ENCODE results near the gene PLEKHG3. TPM values are rescaled to one million over a fixed set of nuclear protein-coding genes. Genes with fewer than 3 reads are reported as not detected.

PLEKHG3 gene
- total and polyA plus RNA-seq, 10 of the 15 experiments (the other 5 are each of a cell fraction or from before 2014, with no cell fraction given) = 0.03 to 0.73 (median 0.07) TPM; not detected in 5

DNA sequence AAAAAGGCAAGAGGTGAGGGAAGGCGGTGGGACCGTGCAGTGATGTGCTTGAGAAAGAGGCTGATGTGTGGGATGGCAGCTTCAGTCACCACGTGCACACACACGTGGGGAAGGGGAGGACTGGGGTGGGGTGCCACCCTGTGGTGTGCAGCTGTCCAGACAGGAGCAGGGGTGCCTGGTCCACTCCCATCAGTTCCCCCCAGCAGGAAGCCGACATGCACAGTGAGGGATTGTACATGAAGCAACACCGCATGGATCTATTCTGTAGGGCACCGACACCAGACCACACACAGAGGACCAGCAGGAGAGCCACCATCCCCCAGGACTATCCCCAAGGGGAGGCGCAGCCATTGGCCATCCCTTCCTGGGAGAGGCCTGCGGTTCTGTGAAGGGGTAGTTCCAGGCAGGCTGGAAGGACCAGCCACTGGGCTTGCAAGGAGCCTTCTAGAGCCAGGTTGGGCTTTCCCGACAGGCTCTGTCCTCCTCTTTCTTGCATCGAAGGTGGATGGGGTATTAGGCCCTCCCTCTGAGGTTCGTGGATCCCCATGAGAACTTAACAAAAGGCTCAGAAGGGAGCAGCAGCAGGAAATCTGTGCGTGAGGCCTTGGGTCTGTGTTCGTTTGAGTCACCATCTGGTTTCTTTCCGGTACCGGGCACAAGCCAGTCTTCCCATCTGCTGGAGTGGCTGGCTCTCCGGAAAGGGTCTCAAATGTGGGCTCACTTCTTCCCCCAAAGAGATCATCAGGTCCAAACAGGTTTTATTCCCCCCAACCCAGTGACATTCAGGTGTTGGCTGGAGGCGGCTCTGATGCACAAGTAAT, 59.8 kb downstream of the PLEKHG3 start:
- Histone ChIP-seq H3K27me3 (replicated peaks in 1 of 2; ENCODE audit: control insufficient read depth in 2 of 2, insufficient read depth in 2 of 2, low read length in 1 of 2) (no peaks in the 10 kb centered on the region; a peak in 1 of 4 replicates), H3K36me3 (ENCODE audit: control insufficient read depth in 2 of 2, insufficient read depth in 2 of 2, low read length in 1 of 2) (no peaks in the 10 kb centered on the region), H3K4me3 (no peak overlapping the region), H3K4me1 (ENCODE audit: control insufficient read depth, insufficient read depth, low read length) (no peaks in the 10 kb centered on the region), H3K9me3 (replicated peaks; ENCODE audit: control insufficient read depth, insufficient read depth, low read length) (no peaks in the 10 kb centered on the region), H3K27ac (ENCODE audit: control insufficient read depth, insufficient read depth) (no peak overlapping the region), H3K9ac (ENCODE audit: control insufficient read depth, insufficient read depth, low read length) (no peak overlapping the region), H3K4me2 (ENCODE audit: control insufficient read depth, insufficient read depth) (peak overlapping the region; percentile 59; the same call in 1 of the 2 replicates), H2AFZ (ENCODE audit: control insufficient read depth, low read depth, low read length) (peak overlapping the region; percentile 74), H3K79me2 (ENCODE audit: control insufficient read depth, insufficient read depth, low read length) (no peaks in the 10 kb centered on the region), H4K20me1 (ENCODE audit: control insufficient read depth, insufficient read depth) (no peaks in the 10 kb centered on the region; the same call in 1 of the 2 replicates)
- ATAC-seq (peak; percentile 16; the same call in 2 of the 3 replicates), DNase-seq (ENCODE audit: low read depth, low spot score) (no peak), FAIRE-seq (no peak)
- TF ChIP-seq SIX5 (IDR thresholded peaks at IDR 0.05; ENCODE audit: low read depth, low read length, severe bottlenecking) (no peak), KDM1A (IDR thresholded peaks at IDR 0.05; ENCODE audit: borderline replicate concordance) (no peak), BHLHE40 (IDR thresholded peaks at IDR 0.05; ENCODE audit: borderline replicate concordance in 1 of 2, low read depth in 2 of 2, low read length in 1 of 2) (peak in 1 of 2 experiments; percentile 48; a peak in 1 of 4 replicates), KAT2A (conservative IDR thresholded peaks at IDR 0.05; ENCODE audit: control insufficient read depth, low read depth, low read length) (no peak), IRF4 (IDR thresholded peaks at IDR 0.05; ENCODE audit: low read depth, low read length) (no peak), SKIL (IDR thresholded peaks at IDR 0.05; ENCODE audit: low read depth, poor library complexity, severe bottlenecking) (no peak), RAD51 (IDR thresholded peaks at IDR 0.05) (peak; percentile 25; the same call in 1 of the 2 replicates), FOS (IDR thresholded peaks at IDR 0.05; ENCODE audit: borderline replicate concordance, extremely low read depth, insufficient read length) (no peak), POLR2AphosphoS2 (IDR thresholded peaks at IDR 0.05; ENCODE audit: low read depth, low read length) (no peak)
- TF ChIP-seq, protein P1, sequence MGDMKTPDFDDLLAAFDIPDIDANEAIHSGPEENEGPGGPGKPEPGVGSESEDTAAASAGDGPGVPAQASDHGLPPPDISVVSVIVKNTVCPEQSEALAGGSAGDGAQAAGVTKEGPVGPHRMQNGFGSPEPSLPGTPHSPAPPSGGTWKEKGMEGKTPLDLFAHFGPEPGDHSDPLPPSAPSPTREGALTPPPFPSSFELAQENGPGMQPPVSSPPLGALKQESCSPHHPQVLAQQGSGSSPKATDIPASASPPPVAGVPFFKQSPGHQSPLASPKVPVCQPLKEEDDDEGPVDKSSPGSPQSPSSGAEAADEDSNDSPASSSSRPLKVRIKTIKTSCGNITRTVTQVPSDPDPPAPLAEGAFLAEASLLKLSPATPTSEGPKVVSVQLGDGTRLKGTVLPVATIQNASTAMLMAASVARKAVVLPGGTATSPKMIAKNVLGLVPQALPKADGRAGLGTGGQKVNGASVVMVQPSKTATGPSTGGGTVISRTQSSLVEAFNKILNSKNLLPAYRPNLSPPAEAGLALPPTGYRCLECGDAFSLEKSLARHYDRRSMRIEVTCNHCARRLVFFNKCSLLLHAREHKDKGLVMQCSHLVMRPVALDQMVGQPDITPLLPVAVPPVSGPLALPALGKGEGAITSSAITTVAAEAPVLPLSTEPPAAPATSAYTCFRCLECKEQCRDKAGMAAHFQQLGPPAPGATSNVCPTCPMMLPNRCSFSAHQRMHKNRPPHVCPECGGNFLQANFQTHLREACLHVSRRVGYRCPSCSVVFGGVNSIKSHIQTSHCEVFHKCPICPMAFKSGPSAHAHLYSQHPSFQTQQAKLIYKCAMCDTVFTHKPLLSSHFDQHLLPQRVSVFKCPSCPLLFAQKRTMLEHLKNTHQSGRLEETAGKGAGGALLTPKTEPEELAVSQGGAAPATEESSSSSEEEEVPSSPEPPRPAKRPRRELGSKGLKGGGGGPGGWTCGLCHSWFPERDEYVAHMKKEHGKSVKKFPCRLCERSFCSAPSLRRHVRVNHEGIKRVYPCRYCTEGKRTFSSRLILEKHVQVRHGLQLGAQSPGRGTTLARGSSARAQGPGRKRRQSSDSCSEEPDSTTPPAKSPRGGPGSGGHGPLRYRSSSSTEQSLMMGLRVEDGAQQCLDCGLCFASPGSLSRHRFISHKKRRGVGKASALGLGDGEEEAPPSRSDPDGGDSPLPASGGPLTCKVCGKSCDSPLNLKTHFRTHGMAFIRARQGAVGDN (IDR thresholded peaks at IDR 0.05) = no peak
- intact Hi-C loops (cut with micrococcal nuclease; ENCODE audit: unreplicated experiment) = loop anchor here (5.0 to 10.0 kb wide), 2 partner anchors 222 to 419 kb away; partner anchors contain the start of gene HSPA2
- ChIA-PET SMC1A (ENCODE audit: uncharacterized antibody, unreplicated experiment) (interaction anchor here (1.0 to 2.7 kb wide), 5 partner anchors 92 to 420 kb away, joined by 3 to 17 read pairs (median 4); no protein-coding TSS in a partner anchor), CTCF (interaction anchor here (0.6 to 7.2 kb wide), 16 partner anchors 8 to 420 kb away, joined by 3 to 69 read pairs (median 4); no protein-coding TSS in a partner anchor), RAD21 (ENCODE audit: unreplicated experiment) (interaction anchor here (0.7 to 2.1 kb wide), 7 partner anchors 24 to 1137 kb away, joined by 3 to 9 read pairs (median 4); no protein-coding TSS in a partner anchor), POLR2A (no interaction called here)
- in situ Hi-C loops (cut with MboI) = loop anchor here (5.0 to 10.0 kb wide), 2 partner anchors 92 to 419 kb away; no protein-coding TSS in a partner anchor
- BruUV-seq (replicated peaks) = no TSS peak
- WGBS (ENCODE audit: insufficient coverage, insufficient replicate concordance, low lambda C conversion rate, missing lambda C conversion rate) = 50% methylated on average over 18 of the region's 18 CpGs
